ENCODE results near the gene F7. TPM values are rescaled to one million over a fixed set of nuclear protein-coding genes. Genes with fewer than 3 reads are reported as not detected.

Gene F7
- total and polyA plus RNA-seq, 2 donors (not counting 3 experiments of a cell fraction or from before 2014, with no cell fraction given), result not detected

- FAIRE-seq (no peak), DNase-seq (ENCODE audit: low read depth, low spot score) (no peak)
- Histone ChIP-seq H3K9me3 (replicated peaks; ENCODE audit: control insufficient read depth, insufficient read depth, low read length) (no peaks in the 10 kb centered on the region), H3K4me3 (replicated peaks in 1 of 3; ENCODE audit: insufficient read depth in 1 of 3, low read depth in 1 of 3, low read length in 3 of 3) (no peak overlapping the region), H3K4me1 (ENCODE audit: control insufficient read depth, extremely low read depth, insufficient read depth, low read length) (no peaks in the 10 kb centered on the region), H3K9me1 (replicated peaks; ENCODE audit: control insufficient read depth, extremely low read depth, insufficient read depth, low read length) (no peaks in the 10 kb centered on the region), H3K79me2 (ENCODE audit: control insufficient read depth, insufficient read depth, low read length) (no peaks in the 10 kb centered on the region), H3K27me3 (ENCODE audit: control insufficient read depth in 2 of 2, insufficient read depth in 2 of 2, low read length in 2 of 2) (peaks cover 9% of the 10 kb centered on the region in 2 experiments), H3K27ac (ENCODE audit: insufficient read depth, low read depth, low read length) (no peak overlapping the region), H3K36me3 (ENCODE audit: control insufficient read depth in 2 of 2, extremely low read depth in 1 of 2, insufficient read depth in 2 of 2, low read length in 2 of 2) (no peaks in the 10 kb centered on the region), H2AFZ (ENCODE audit: low read depth, low read length) (no peak overlapping the region), H4K20me1 (replicated peaks; ENCODE audit: control insufficient read depth, extremely low read depth, insufficient read depth, low read length) (no peaks in the 10 kb centered on the region), H3K4me2 (ENCODE audit: insufficient read depth, low read length) (no peak overlapping the region), H3K9ac (replicated peaks; ENCODE audit: extremely low read depth, insufficient read depth, low read length) (no peak overlapping the region)
- TF ChIP-seq MAX (IDR thresholded peaks at IDR 0.05; ENCODE audit: insufficient read depth, insufficient read length), result no peak
- TF ChIP-seq JUN (IDR thresholded peaks at IDR 0.05; ENCODE audit: borderline replicate concordance, insufficient read depth, insufficient read length, low read depth), result no peak
- TF ChIP-seq FOS (IDR thresholded peaks at IDR 0.05; ENCODE audit: borderline replicate concordance, insufficient read depth, low read length), result no peak
- no peak for TF ChIP-seq POLR2A (IDR thresholded peaks at IDR 0.05; ENCODE audit: low read depth, low read length)
- no peak for TF ChIP-seq MYC (IDR thresholded peaks at IDR 0.05; ENCODE audit: low read depth, low read length)
- no peak for TF ChIP-seq POLR2AphosphoS5 (IDR thresholded peaks at IDR 0.05; ENCODE audit: insufficient read depth, low read depth, low read length)
- TF ChIP-seq CTCF (IDR thresholded peaks at IDR 0.05; ENCODE audit: extremely low read depth in 1 of 2, insufficient read depth in 1 of 2, low read depth in 1 of 2, low read length in 2 of 2), result no peak
- no peak for TF ChIP-seq EZH2 (IDR thresholded peaks at IDR 0.05; ENCODE audit: borderline replicate concordance, low read depth, low read length, severe bottlenecking)
- TF ChIP-seq GATA2 (IDR thresholded peaks at IDR 0.05; ENCODE audit: insufficient read depth, insufficient read length, low read depth, low read length), result no peak
- CTCF ChIA-PET, result no interaction called here
- POLR2A ChIA-PET, result no interaction called here
- no TSS peak for BruUV-seq (replicated peaks)
- dilution Hi-C loops (cut with MboI; ENCODE audit: extremely low pct_ligation_motif_present, low sequenced_read_pairs) (no loop called here), intact Hi-C loops (cut with micrococcal nuclease) (no loop called here)
Observed at GRCh38 chr13:113141601-113141970, 36.0 kb downstream of the F7 start.
